GM21529 (cell line): ENCODE results near the gene EGFLAM.
"Not testable (repeated sequence)": the region's sequence is repeated elsewhere in the genome, so short reads cannot be mapped to it uniquely, and the experiment has no call there.

Experiments used
- ATAC-seq: cut with Tn5 transposase; IDR thresholded peaks from one replicate; pipeline ENCODE4 v1.9.1; 2021; ENCODE audit not compliant: unreplicated experiment

EGFLAM gene

GRCh38 chr5:38323645-38324295, 65.4 kb downstream of the EGFLAM start:
- ATAC-seq = no peak

GRCh38 chr5:38329132-38329715, 70.9 kb downstream of the EGFLAM start:
- ATAC-seq = no peak

GRCh38 chr5:38330207-38330606, 71.8 kb downstream of the EGFLAM start:
- no peak for ATAC-seq

- no peak for ATAC-seq
These were observed 73.5 kb downstream of the EGFLAM start for GRCh38 chr5:38331831-38332230.

GRCh38 chr5:38333181-38333580, 74.8 kb downstream of the EGFLAM start:
- ATAC-seq = not testable (repeated sequence)

- no peak for ATAC-seq
These were observed 80.1 kb downstream of the EGFLAM start for GRCh38 chr5:38338455-38338854.

GRCh38 chr5:38339446-38339845, 81.1 kb downstream of the EGFLAM start:
- ATAC-seq = no peak

GRCh38 chr5:38341056-38341455, 82.7 kb downstream of the EGFLAM start:
- ATAC-seq = no peak

- ATAC-seq = no peak
These were observed 83.3 kb downstream of the EGFLAM start for GRCh38 chr5:38341641-38342040.

- ATAC-seq = no peak
These were observed 83.9 kb downstream of the EGFLAM start for GRCh38 chr5:38342261-38342660.

- no peak for ATAC-seq
These were observed 86.5 kb downstream of the EGFLAM start for GRCh38 chr5:38344891-38345290.

GRCh38 chr5:38346593-38346992, 88.2 kb downstream of the EGFLAM start:
- ATAC-seq = no peak

GRCh38 chr5:38347040-38347763, 88.8 kb downstream of the EGFLAM start:
- ATAC-seq = no peak

- no peak for ATAC-seq
These were observed 89.5 kb downstream of the EGFLAM start for GRCh38 chr5:38347896-38348295.

- no peak for ATAC-seq
These were observed 102.1 kb downstream of the EGFLAM start for GRCh38 chr5:38360323-38361061.

- no peak for ATAC-seq
These were observed 104.4 kb downstream of the EGFLAM start for GRCh38 chr5:38362713-38363112.

GRCh38 chr5:38364825-38365224, 106.5 kb downstream of the EGFLAM start:
- ATAC-seq = no peak

GRCh38 chr5:38367410-38367809, 109.1 kb downstream of the EGFLAM start:
- no peak for ATAC-seq

- ATAC-seq = no peak
These were observed 109.6 kb downstream of the EGFLAM start for GRCh38 chr5:38367966-38368365.

- no peak for ATAC-seq
These were observed 111.3 kb downstream of the EGFLAM start for GRCh38 chr5:38369692-38370091.

GRCh38 chr5:38370358-38371100, 112.2 kb downstream of the EGFLAM start:
- no peak for ATAC-seq
